A673 (cell line): ENCODE data around the gene ST6GALNAC4. TPM values are rescaled to one million over a fixed set of nuclear protein-coding genes. Genes with fewer than 3 reads are reported as not detected.

Experiments used
- BruUV-seq: library from RNA; stranded (reverse); fragments of 400-500 nt; replicated peaks from 2 replicates; lab custom pipeline; 2021; lab: Mats Ljungman, UMichigan
- CTCF ChIA-PET: fragments of 300-600 bp; sonication (Branson Sonifier 250); formaldehyde crosslinking; loops from one replicate; lab custom pipeline; 2022; ENCODE audit warnings: antibody characterized with exemption; lab: Charles Lee
- POLR2A ChIA-PET: fragments of 300-600 bp; sonication (Branson Sonifier 250); formaldehyde crosslinking; loops from one replicate; lab custom pipeline; 2022; ENCODE audit warnings: antibody characterized with exemption; ENCODE audit not compliant: low non-redundant PET; lab: Charles Lee
- DNase-seq: peaks from one replicate; pipeline ENCODE4 v3.0.0-alpha.2; 2015; ENCODE audit warnings: low spot score
- H3K27ac ChIP-seq: fragments of 200-600 bp; sonication (generic); 2 replicates; pipeline ENCODE4 v1.5.1; 2016; ENCODE audit warnings: mixed run types, low read depth, mild to moderate bottlenecking, mixed read lengths, antibody characterized with exemption, low read length; ENCODE audit not compliant: poor library complexity, severe bottlenecking
- H3K27me3 ChIP-seq: fragments of 200-600 bp; sonication (generic); replicated peaks from 2 replicates; pipeline ENCODE4 v1.6.1; 2017; ENCODE audit warnings: mixed run types, low read depth, mild to moderate bottlenecking, mixed read lengths, antibody characterized with exemption, low read length; ENCODE audit not compliant: insufficient read depth, poor library complexity
- H3K36me3 ChIP-seq: fragments of 200-600 bp; sonication (generic); 2 replicates; pipeline ENCODE4 v1.6.1; 2016; ENCODE audit warnings: mixed run types, mild to moderate bottlenecking, mixed read lengths, antibody characterized with exemption, low read length; ENCODE audit not compliant: insufficient read depth, poor library complexity, severe bottlenecking
- H3K4me1 ChIP-seq: fragments of 200-600 bp; sonication (generic); 2 replicates; pipeline ENCODE4 v1.6.1; 2017; ENCODE audit warnings: mixed run types, mild to moderate bottlenecking, mixed read lengths, antibody characterized with exemption, low read length; ENCODE audit not compliant: insufficient read depth, poor library complexity, severe bottlenecking
- H3K4me3 ChIP-seq: fragments of 200-600 bp; sonication (generic); 2 replicates; pipeline ENCODE4 v1.5.1; 2016; ENCODE audit warnings: low read depth, mixed run types, mild to moderate bottlenecking, mixed read lengths, low read length; ENCODE audit not compliant: poor library complexity, severe bottlenecking
- H3K9me3 ChIP-seq: fragments of 200-600 bp; sonication (generic); 2 replicates; pipeline ENCODE4 v1.6.1; 2016; ENCODE audit warnings: mixed run types, low read depth, mild to moderate bottlenecking, mixed read lengths, antibody characterized with exemption, low read length; ENCODE audit not compliant: poor library complexity, severe bottlenecking
- EZH2 ChIP-seq: fragments of 200-600 bp; sonication (generic); IDR thresholded peaks from 2 replicates; pipeline ENCODE4 v1.6.1; 2017; ENCODE audit warnings: borderline replicate concordance, low read depth, mild to moderate bottlenecking, mixed read lengths, antibody characterized with exemption, low read length; ENCODE audit not compliant: poor library complexity, severe bottlenecking
- intact Hi-C: fragments of 100-400 bp; cut with micrococcal nuclease; formaldehyde crosslinking; loops from one replicate; pipeline ENCODE4 v1.10.0; 2022; ENCODE audit not compliant: unreplicated experiment
- total RNA-seq: library from RNA; stranded (reverse); gene quantifications from 2 replicates; pipeline ENCODE4 v1.2.3, GENCODE V29; 2021
- TF ChIP-seq, protein P1 (sequence below): fragments of 300-800, 200-600 bp; sonication (generic); conservative IDR thresholded peaks from 2 replicates; pipeline ENCODE4 v1.5.1; 2017; ENCODE audit warnings: low read depth, mild to moderate bottlenecking, antibody characterized with exemption, low read length, moderate library complexity, mixed read lengths

ST6GALNAC4 gene
- total RNA-seq, 1 experiment from 2014 or later, result 11.8 TPM

GRCh38 chr9:127876764-127877562, 39.9 kb downstream of the ST6GALNAC4 start:
- no TSS peak for BruUV-seq
- intact Hi-C loops, result no loop called here
- Histone ChIP-seq H3K27me3 (no peaks in the 10 kb centered on the region), H3K4me3 (peak overlapping the region; percentile 50), H3K36me3 (no peaks in the 10 kb centered on the region), H3K4me1 (peaks cover 19% of the 10 kb centered on the region), H3K27ac (no peak overlapping the region), H3K9me3 (no peaks in the 10 kb centered on the region)
- TF ChIP-seq EZH2, result no peak
- TF ChIP-seq, protein P1, sequence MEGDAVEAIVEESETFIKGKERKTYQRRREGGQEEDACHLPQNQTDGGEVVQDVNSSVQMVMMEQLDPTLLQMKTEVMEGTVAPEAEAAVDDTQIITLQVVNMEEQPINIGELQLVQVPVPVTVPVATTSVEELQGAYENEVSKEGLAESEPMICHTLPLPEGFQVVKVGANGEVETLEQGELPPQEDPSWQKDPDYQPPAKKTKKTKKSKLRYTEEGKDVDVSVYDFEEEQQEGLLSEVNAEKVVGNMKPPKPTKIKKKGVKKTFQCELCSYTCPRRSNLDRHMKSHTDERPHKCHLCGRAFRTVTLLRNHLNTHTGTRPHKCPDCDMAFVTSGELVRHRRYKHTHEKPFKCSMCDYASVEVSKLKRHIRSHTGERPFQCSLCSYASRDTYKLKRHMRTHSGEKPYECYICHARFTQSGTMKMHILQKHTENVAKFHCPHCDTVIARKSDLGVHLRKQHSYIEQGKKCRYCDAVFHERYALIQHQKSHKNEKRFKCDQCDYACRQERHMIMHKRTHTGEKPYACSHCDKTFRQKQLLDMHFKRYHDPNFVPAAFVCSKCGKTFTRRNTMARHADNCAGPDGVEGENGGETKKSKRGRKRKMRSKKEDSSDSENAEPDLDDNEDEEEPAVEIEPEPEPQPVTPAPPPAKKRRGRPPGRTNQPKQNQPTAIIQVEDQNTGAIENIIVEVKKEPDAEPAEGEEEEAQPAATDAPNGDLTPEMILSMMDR, result no peak
- DNase-seq, result no peak
- ChIA-PET POLR2A (no interaction called here), CTCF (no interaction called here)

GRCh38 chr9:127876026-127876763, 40.6 kb downstream of the ST6GALNAC4 start:
- Histone ChIP-seq H3K27ac (peak overlapping the region; percentile 37), H3K9me3 (no peaks in the 10 kb centered on the region), H3K4me1 (peaks cover 19% of the 10 kb centered on the region), H3K27me3 (no peaks in the 10 kb centered on the region), H3K4me3 (no peak overlapping the region), H3K36me3 (no peaks in the 10 kb centered on the region)
- DNase-seq, result no peak
- no peak for TF ChIP-seq EZH2
- TF ChIP-seq, protein P1, result no peak
- intact Hi-C loops, result no loop called here
- ChIA-PET CTCF (no interaction called here), POLR2A (no interaction called here)
- no TSS peak for BruUV-seq

DNA sequence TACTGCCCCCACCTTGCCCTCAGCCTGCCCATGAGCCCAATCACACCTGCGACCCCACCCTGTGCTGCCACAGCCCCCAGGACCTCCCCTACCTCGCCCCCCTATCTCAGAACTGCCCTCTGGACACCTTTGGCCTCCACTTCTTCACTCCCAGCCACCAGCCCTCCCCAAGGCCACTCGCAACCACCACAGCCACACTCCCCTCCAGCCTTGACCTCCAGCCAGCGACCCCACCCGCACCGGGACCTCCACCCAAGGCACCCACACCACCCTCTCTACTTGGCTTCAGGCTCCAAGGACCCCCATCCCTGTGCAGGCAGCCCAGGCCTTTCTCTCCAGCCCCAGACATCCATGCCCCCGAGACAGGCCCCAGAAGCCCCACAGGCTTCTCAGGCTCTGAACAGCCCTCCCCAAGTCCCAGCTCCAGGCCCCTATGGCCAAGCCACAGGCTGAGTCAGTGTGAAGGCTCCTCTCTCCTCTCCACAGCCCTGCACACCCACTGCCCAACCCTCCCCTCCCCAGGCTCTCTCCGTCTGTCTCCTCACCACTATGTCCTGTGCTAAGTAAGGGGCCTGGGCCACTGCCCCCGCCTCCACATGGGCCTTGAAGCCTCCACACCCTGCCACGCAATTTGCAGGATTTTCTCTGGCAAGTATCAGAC, 41.4 kb downstream of the ST6GALNAC4 start:
- no peak for TF ChIP-seq EZH2
- no peak overlapping the region for H3K4me3 ChIP-seq
- peaks cover 19% of the 10 kb centered on the region for H3K4me1 ChIP-seq
- POLR2A ChIA-PET, result no interaction called here
- CTCF ChIA-PET, result no interaction called here
- H3K36me3 ChIP-seq, result no peaks in the 10 kb centered on the region
- DNase-seq, result no peak
- no peaks in the 10 kb centered on the region for H3K27me3 ChIP-seq
- BruUV-seq, result no TSS peak
- no peaks in the 10 kb centered on the region for H3K9me3 ChIP-seq
- intact Hi-C loops, result no loop called here
- H3K27ac ChIP-seq, result peak overlapping the region; percentile 37
